Endothelial cell of umbilical vein (primary cell): ENCODE data around the gene DMTF1. TPM values are rescaled to one million over a fixed set of nuclear protein-coding genes. Genes with fewer than 3 reads are reported as not detected.
A peak's percentile ranks its signal among the peaks of the same experiment; 100 is the strongest.

Experiments
- BruUV-seq: library from RNA; stranded (reverse); fragments of 400-500 nt; replicated peaks from 2 replicates; lab custom pipeline; 2021; lab: Mats Ljungman, UMichigan
- CTCF ChIA-PET: fragments of 300-600, 350-600 bp; sonication (Branson Sonifier 250); formaldehyde crosslinking; loops from one replicate; lab custom pipeline; 2021; ENCODE audit warnings: antibody characterized with exemption, inconsistent platforms; lab: Charles Lee
- POLR2A ChIA-PET: fragments of 300-600, 350-600 bp; sonication (Branson Sonifier 250); formaldehyde crosslinking; loops from one replicate; lab custom pipeline; 2021; ENCODE audit warnings: antibody characterized with exemption, inconsistent platforms; lab: Charles Lee
- DNase-seq: peaks from one replicate; pipeline ENCODE4 v3.0.0-alpha.2; 2011; ENCODE audit warnings: low read depth, low spot score
- FAIRE-seq: peaks from 2 replicates; lab custom pipeline; 2011; peaks lifted over from hg19 to GRCh38; lab: Jason Lieb, UNC
- H2AFZ ChIP-seq: 2 replicates; pipeline ENCODE4 v1.6.0; 2012; ENCODE audit warnings: low read depth, low read length, control low read depth, inconsistent platforms
- H3K27ac ChIP-seq: 2 replicates; pipeline ENCODE4 v1.5.1; 2011; ENCODE audit warnings: low read depth, mild to moderate bottlenecking, control low read depth, low read length, moderate library complexity; ENCODE audit not compliant: insufficient read depth
- H3K27me3 ChIP-seq, 2 experiments: 2 replicates each; pipeline versions ENCODE4 v1.6.0 to v1.6.1; 2011; ENCODE audit warnings: low read length in 2 of 2, mixed read lengths in 1 of 2; ENCODE audit not compliant: control insufficient read depth in 2 of 2, insufficient read depth in 2 of 2
- H3K36me3 ChIP-seq, 2 experiments: 2 replicates in 1 of 2; 3 replicates in 1 of 2; pipeline ENCODE4 v1.5.1; 2011; ENCODE audit warnings: low read length in 2 of 2, mild to moderate bottlenecking in 1 of 2, moderate library complexity in 1 of 2; ENCODE audit not compliant: control insufficient read depth in 2 of 2, insufficient read depth in 2 of 2; ENCODE audit errors: extremely low read depth in 1 of 2
- H3K4me1 ChIP-seq: 3 replicates; pipeline ENCODE4 v1.5.1; 2011; ENCODE audit warnings: mild to moderate bottlenecking, low read length; ENCODE audit not compliant: control insufficient read depth, insufficient read depth; ENCODE audit errors: extremely low read depth
- H3K4me2 ChIP-seq: 2 replicates; pipeline ENCODE4 v1.6.1; 2011; ENCODE audit warnings: low read length, control low read depth, mixed read lengths; ENCODE audit not compliant: insufficient read depth
- H3K4me3 ChIP-seq, 3 experiments: fragments of 200-600 bp in 1 of 3; sonication (generic), shearing (Covaris generic) in 1 of 3; replicated peaks in 1 of 3; 2 replicates each; pipeline ENCODE4 v1.5.1; 2011 to 2016; ENCODE audit warnings: control low read depth in 3 of 3, low read length in 3 of 3, mild to moderate bottlenecking in 2 of 3, inconsistent platforms in 1 of 3, low read depth in 1 of 3, moderate library complexity in 1 of 3; ENCODE audit not compliant: insufficient read depth in 1 of 3
- H3K79me2 ChIP-seq: 2 replicates; pipeline ENCODE4 v1.6.0; 2012; ENCODE audit warnings: low read length, inconsistent platforms; ENCODE audit not compliant: control insufficient read depth, insufficient read depth
- H3K9ac ChIP-seq: replicated peaks from 2 replicates; pipeline ENCODE3; 2011; ENCODE audit warnings: low read length, control low read depth; ENCODE audit not compliant: insufficient read depth; ENCODE audit errors: extremely low read depth
- H3K9me1 ChIP-seq: replicated peaks from 3 replicates; pipeline ENCODE4 v1.6.0; 2011; ENCODE audit warnings: mild to moderate bottlenecking, low read length; ENCODE audit not compliant: control insufficient read depth, insufficient read depth; ENCODE audit errors: extremely low read depth
- H3K9me3 ChIP-seq: replicated peaks from 2 replicates; pipeline ENCODE4 v1.5.1; 2012; ENCODE audit warnings: low read length, inconsistent platforms; ENCODE audit not compliant: control insufficient read depth, insufficient read depth
- H4K20me1 ChIP-seq: replicated peaks from 2 replicates; pipeline ENCODE3; 2011; ENCODE audit warnings: mild to moderate bottlenecking, low read length; ENCODE audit not compliant: control insufficient read depth, insufficient read depth; ENCODE audit errors: extremely low read depth
- CTCF ChIP-seq, 2 donors: IDR thresholded peaks; 1 replicate in 1 of 2; 2 replicates in 1 of 2; pipeline ENCODE4 v1.5.1; 2011; ENCODE audit warnings: low read length in 2 of 2, mild to moderate bottlenecking in 2 of 2, moderate library complexity in 2 of 2, control low read depth in 1 of 2, inconsistent platforms in 1 of 2, low read depth in 1 of 2; ENCODE audit not compliant: insufficient read depth in 1 of 2; ENCODE audit errors: extremely low read depth in 1 of 2
- EZH2 ChIP-seq: IDR thresholded peaks from 2 replicates; pipeline ENCODE4 v1.6.1; 2012; ENCODE audit warnings: borderline replicate concordance, low read depth, mild to moderate bottlenecking, moderate library complexity, low read length, inconsistent platforms; ENCODE audit not compliant: severe bottlenecking
- FOS ChIP-seq: IDR thresholded peaks from 2 replicates; pipeline ENCODE4 v1.6.1; 2011; ENCODE audit warnings: mild to moderate bottlenecking, low read length, moderate library complexity, borderline replicate concordance; ENCODE audit not compliant: insufficient read depth
- GATA2 ChIP-seq: IDR thresholded peaks from 2 replicates; pipeline ENCODE4 v1.7.0; 2011; ENCODE audit warnings: low read depth, mild to moderate bottlenecking, moderate library complexity, mixed read lengths, low read length; ENCODE audit not compliant: insufficient read length, insufficient read depth
- JUN ChIP-seq: IDR thresholded peaks from 2 replicates; pipeline ENCODE4 v1.6.1; 2011; ENCODE audit warnings: borderline replicate concordance, low read depth; ENCODE audit not compliant: insufficient read length, insufficient read depth
- MYC ChIP-seq: IDR thresholded peaks from one replicate; pipeline ENCODE4 v1.6.1; 2011; ENCODE audit warnings: mild to moderate bottlenecking, low read depth, low read length
- POLR2A ChIP-seq: IDR thresholded peaks from 2 replicates; pipeline ENCODE4 v1.6.1; 2012; ENCODE audit warnings: low read depth, mild to moderate bottlenecking, control low read depth, low read length
- POLR2AphosphoS5 ChIP-seq: IDR thresholded peaks from 2 replicates; pipeline ENCODE4 v1.6.1; 2012; ENCODE audit warnings: low read depth, mild to moderate bottlenecking, control low read depth, low read length, moderate library complexity; ENCODE audit not compliant: insufficient read depth
- dilution Hi-C: fragments of 300-500 bp; cut with MboI; formaldehyde crosslinking; loops from one replicate; pipeline ENCODE4 v1.15.0; 2019; ENCODE audit warnings: low sequenced_read_pairs; ENCODE audit not compliant: extremely low pct_ligation_motif_present
- intact Hi-C: fragments of 100-400 bp; cut with micrococcal nuclease; formaldehyde crosslinking; loops from one replicate; pipeline ENCODE4 v1.10.0; 2022
- polyA plus RNA-seq, 4 experiments: library from polyadenylated mRNA; depleted of rRNA in 3 of 4; stranded (reverse) in 3 of 4; unstranded in 1 of 4; fragments of >200 nt; gene quantifications; 2 replicates each; pipeline versions ENCODE4 v1.2.1 to v1.2.3, GENCODE V29; 2011 to 2012; ENCODE audit warnings: missing spikeins in 1 of 4
- total RNA-seq: library from RNA; stranded (reverse); gene quantifications from 2 replicates; pipeline ENCODE4 v1.2.3, GENCODE V29; 2021
- TF ChIP-seq, protein P1 (sequence below): IDR thresholded peaks from 2 replicates; pipeline ENCODE4 v1.6.1; 2011; ENCODE audit not compliant: insufficient read depth, insufficient read length

Gene DMTF1
- total and polyA plus RNA-seq, 2 donors (not counting 3 experiments of a cell fraction or from before 2014, with no cell fraction given) = 78.5 to 100.0 TPM

DNA sequence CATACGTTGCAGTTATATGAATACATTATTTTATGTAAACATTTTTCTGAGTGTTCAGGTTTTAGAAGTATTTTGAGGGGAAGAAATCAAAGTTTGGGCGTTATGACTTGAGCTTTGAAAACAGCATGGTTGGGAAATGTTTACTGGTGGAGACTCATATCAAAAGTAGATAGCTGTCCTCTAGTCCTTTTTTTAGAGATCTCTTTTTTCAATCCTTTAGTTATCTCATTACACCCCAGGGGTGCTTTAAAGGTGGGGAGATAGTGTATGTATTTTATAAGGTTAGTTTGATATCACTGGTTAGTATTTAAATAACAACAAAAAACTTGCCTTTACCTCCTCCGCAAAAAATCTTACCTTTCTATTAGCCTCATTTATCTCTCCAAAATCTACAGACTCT is 2.3 kb downstream of the DMTF1 start:
- peak overlapping the region; percentile 100 for H3K9ac ChIP-seq
- no peak overlapping the region for H2AFZ ChIP-seq
- peaks cover 68% of the 10 kb centered on the region for H3K79me2 ChIP-seq
- no peak overlapping the region for H3K27ac ChIP-seq
- TF ChIP-seq EZH2 (no peak), POLR2A (no peak), CTCF (IDR thresholded peaks at IDR 0.05; ENCODE audit: extremely low read depth in 1 of 2, insufficient read depth in 1 of 2, low read depth in 1 of 2, low read length in 2 of 2) (no peak), GATA2 (no peak), MYC (no peak), JUN (no peak), POLR2AphosphoS5 (no peak), FOS (no peak)
- TF ChIP-seq, protein P1, sequence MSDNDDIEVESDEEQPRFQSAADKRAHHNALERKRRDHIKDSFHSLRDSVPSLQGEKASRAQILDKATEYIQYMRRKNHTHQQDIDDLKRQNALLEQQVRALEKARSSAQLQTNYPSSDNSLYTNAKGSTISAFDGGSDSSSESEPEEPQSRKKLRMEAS = no peak
- intact Hi-C loops = loop anchor here (10.0 kb wide), 2 partner anchors 190 to 490 kb away; partner anchors contain the start of gene CROT
- H3K27me3 ChIP-seq = no peaks in the 10 kb centered on the region
- ChIA-PET CTCF (interaction anchor here (0.8 to 12.0 kb wide), 8 partner anchors 8 to 225 kb away, joined by 3 to 343 read pairs (median 4); partner anchors contain the start of genes ELAPOR2 and TMEM243), POLR2A (interaction anchor here (1.0 to 1.2 kb wide), 2 partner anchors 22 to 65 kb away, joined by 3 read pairs; partner anchors contain the start of gene TMEM243)
- H3K4me3 ChIP-seq = peak overlapping the region in 2 of 3 experiments; percentile 96 to 100
- peaks cover 0 to 2% of the 10 kb centered on the region in 2 experiments for H3K36me3 ChIP-seq
- H4K20me1 ChIP-seq = peaks cover 5% of the 10 kb centered on the region
- FAIRE-seq = no peak
- H3K4me2 ChIP-seq = peak overlapping the region; percentile 92
- DNase-seq = no peak
- dilution Hi-C loops = no loop called here
- BruUV-seq = no TSS peak
- H3K9me3 ChIP-seq = no peaks in the 10 kb centered on the region
- H3K9me1 ChIP-seq = no peaks in the 10 kb centered on the region
- peaks cover 40% of the 10 kb centered on the region for H3K4me1 ChIP-seq
